MCF 10A (cell line): ENCODE results near the gene PTPRF. TPM values are rescaled to one million over a fixed set of nuclear protein-coding genes. Genes with fewer than 3 reads are reported as not detected.

Source experiments
- BruUV-seq: library from RNA; stranded (reverse); fragments of 400-500 nt; replicated peaks from 2 replicates; lab custom pipeline; 2021; lab: Mats Ljungman, UMichigan
- CTCF ChIA-PET: fragments of 300-600 bp; sonication (Branson Sonifier 250); formaldehyde crosslinking; extraction: SDS; loops from one replicate; lab custom pipeline; 2021; ENCODE audit warnings: antibody characterized with exemption, inconsistent platforms; lab: Yijun Ruan, JAX
- POLR2A ChIA-PET: fragments of 300-600, 350-650 bp; sonication (Branson Sonifier 250); formaldehyde crosslinking; extraction: SDS; loops from one replicate; lab custom pipeline; 2020; ENCODE audit warnings: antibody characterized with exemption, inconsistent platforms; lab: Yijun Ruan, JAX
- DNase-seq: peaks from one replicate; pipeline ENCODE4 v3.0.0-alpha.2; 2018; ENCODE audit not compliant: unreplicated experiment
- H3K27ac Mint-ChIP-seq: one replicate; pipeline ENCODE4 v1.8.0; 2022; ENCODE audit warnings: mild to moderate bottlenecking, low read depth, mixed read lengths; ENCODE audit not compliant: unreplicated experiment
- H3K27me3 Mint-ChIP-seq: one replicate; pipeline ENCODE4 v1.8.0; 2022; ENCODE audit warnings: mixed read lengths; ENCODE audit not compliant: insufficient read depth, unreplicated experiment
- H3K36me3 Mint-ChIP-seq: one replicate; pipeline ENCODE4 v1.8.0; 2022; ENCODE audit warnings: mild to moderate bottlenecking, moderate library complexity, mixed read lengths; ENCODE audit not compliant: insufficient read depth, unreplicated experiment
- H3K4me1 Mint-ChIP-seq: one replicate; pipeline ENCODE4 v1.8.0; 2022; ENCODE audit warnings: mixed read lengths; ENCODE audit not compliant: insufficient read depth, unreplicated experiment
- H3K4me3 Mint-ChIP-seq: one replicate; pipeline ENCODE4 v1.8.0; 2022; ENCODE audit warnings: mild to moderate bottlenecking, moderate library complexity, mixed read lengths; ENCODE audit not compliant: unreplicated experiment
- H3K9me3 Mint-ChIP-seq: one replicate; pipeline ENCODE4 v1.8.0; 2022; ENCODE audit warnings: mixed read lengths; ENCODE audit not compliant: unreplicated experiment
- CTCF ChIP-seq: fragments of 200-600 bp; IDR thresholded peaks from one replicate; pipeline ENCODE4 v1.8.0; 2022; ENCODE audit warnings: antibody characterized with exemption, mild to moderate bottlenecking; ENCODE audit not compliant: unreplicated experiment
- intact Hi-C: fragments of 100-400 bp; cut with micrococcal nuclease; formaldehyde crosslinking; loops from 2 replicates; pipeline ENCODE4 v1.14.1; 2022
- total RNA-seq: library from RNA; stranded (reverse); gene quantifications from 2 replicates; pipeline ENCODE4 v1.2.3, GENCODE V29; 2022

Gene PTPRF
- total RNA-seq, 1 experiment from 2014 or later: 67.2 TPM

- H3K9me3 Mint-ChIP-seq: no peaks in the 10 kb centered on the region
These were observed 40.0 kb downstream of the PTPRF start for GRCh38 chr1:43570715-43571114.

GRCh38 chr1:43572084-43572483, 41.4 kb downstream of the PTPRF start:
- ChIA-PET CTCF (no interaction called here), POLR2A (interaction anchor here (1.1 to 1.4 kb wide), 4 partner anchors 10 to 1205 kb away, joined by 3 to 4 read pairs (median 4); no protein-coding TSS in a partner anchor)
- H3K27ac Mint-ChIP-seq: no peak overlapping the region
- BruUV-seq: no TSS peak
- no peak for TF ChIP-seq CTCF
- peaks cover 10% of the 10 kb centered on the region for H3K36me3 Mint-ChIP-seq
- no peaks in the 10 kb centered on the region for H3K9me3 Mint-ChIP-seq
- intact Hi-C loops: no loop called here
- no peak for DNase-seq
- H3K27me3 Mint-ChIP-seq: no peaks in the 10 kb centered on the region
- peaks cover 5% of the 10 kb centered on the region for H3K4me1 Mint-ChIP-seq
- no peak overlapping the region for H3K4me3 Mint-ChIP-seq

More at GRCh38 chr1:43570715-43571114, 40.0 kb downstream of the PTPRF start:
- CTCF ChIA-PET: interaction anchor here (0.7 kb wide), 1 partner anchor 43 kb away, joined by 4 read pairs; no protein-coding TSS in a partner anchor
- no peaks in the 10 kb centered on the region for H3K27me3 Mint-ChIP-seq
- BruUV-seq: no TSS peak
- POLR2A ChIA-PET: interaction anchor here (1.4 kb wide), 1 partner anchor 11 kb away, joined by 3 read pairs; no protein-coding TSS in a partner anchor
- H3K27ac Mint-ChIP-seq: no peak overlapping the region
- TF ChIP-seq CTCF: no peak
- peaks cover 10% of the 10 kb centered on the region for H3K36me3 Mint-ChIP-seq
- H3K4me1 Mint-ChIP-seq: peaks cover 2% of the 10 kb centered on the region
- intact Hi-C loops: no loop called here
- H3K4me3 Mint-ChIP-seq: no peak overlapping the region
- no peak for DNase-seq

GRCh38 chr1:43572538-43572937, 41.9 kb downstream of the PTPRF start:
- Mint-ChIP-seq H3K4me3 (no peak overlapping the region), H3K9me3 (no peaks in the 10 kb centered on the region), H3K4me1 (peaks cover 5% of the 10 kb centered on the region), H3K27ac (no peak overlapping the region), H3K27me3 (no peaks in the 10 kb centered on the region), H3K36me3 (peaks cover 10% of the 10 kb centered on the region)
- POLR2A ChIA-PET: interaction anchor here (1.1 to 1.4 kb wide), 3 partner anchors 9 to 1205 kb away, joined by 4 read pairs; no protein-coding TSS in a partner anchor
- CTCF ChIA-PET: no interaction called here
- DNase-seq: no peak
- no TSS peak for BruUV-seq
- TF ChIP-seq CTCF: no peak
- intact Hi-C loops: no loop called here

GRCh38 chr1:43573066-43573800, 42.5 kb downstream of the PTPRF start:
- Mint-ChIP-seq H3K36me3 (peaks cover 10% of the 10 kb centered on the region), H3K4me3 (no peak overlapping the region), H3K27me3 (no peaks in the 10 kb centered on the region), H3K27ac (no peak overlapping the region), H3K9me3 (no peaks in the 10 kb centered on the region), H3K4me1 (peaks cover 11% of the 10 kb centered on the region)
- DNase-seq: no peak
- ChIA-PET CTCF (interaction anchor here (0.7 kb wide), 1 partner anchor 155 kb away, joined by 3 read pairs; no protein-coding TSS in a partner anchor), POLR2A (interaction anchor here (0.9 to 1.4 kb wide), 4 partner anchors 9 to 1204 kb away, joined by 4 read pairs; no protein-coding TSS in a partner anchor)
- BruUV-seq: no TSS peak
- TF ChIP-seq CTCF: no peak
- intact Hi-C loops: no loop called here
